Stimulated activated naive B cell treated with anti-CD40 and anti-IgM and Interleukin-4, amounts not matched to agents 10 μg/mL and 1 μg/mL and 100 μg/mL, for 72 hours (primary cell): ENCODE data around the gene SPATA45.
"Not testable (repeated sequence)": the region's sequence is repeated elsewhere in the genome, so short reads cannot be mapped to it uniquely, and the experiment has no call there.

Source experiments
- ATAC-seq, 2 donors: fragments of 150-1000 bp; cut with Tn5 transposase; replicated peaks; 2 replicates each; pipeline ENCODE4 v1.10.0; 2021; ENCODE audit warnings: moderate library complexity in 1 of 2
- DNase-seq: peaks from one replicate; pipeline ENCODE4 v3.0.0; 2021
- H3K27ac Mint-ChIP-seq: one replicate; pipeline ENCODE4 v1.8.0; 2022; ENCODE audit warnings: mild to moderate bottlenecking, mixed read lengths
- H3K27me3 Mint-ChIP-seq, 2 donors: one replicate each; pipeline ENCODE4 v1.8.0; 2022; ENCODE audit warnings: mixed read lengths in 2 of 2
- H3K36me3 Mint-ChIP-seq, 2 donors: one replicate each; pipeline ENCODE4 v1.8.0; 2022; ENCODE audit warnings: mixed read lengths in 2 of 2, mild to moderate bottlenecking in 1 of 2
- H3K4me1 Mint-ChIP-seq, 2 donors: one replicate each; pipeline ENCODE4 v1.8.0; 2022; ENCODE audit warnings: mixed read lengths in 2 of 2, mild to moderate bottlenecking in 1 of 2
- H3K4me3 Mint-ChIP-seq, 2 donors: one replicate each; pipeline ENCODE4 v1.8.0; 2022; ENCODE audit warnings: mild to moderate bottlenecking in 2 of 2, mixed read lengths in 2 of 2, moderate library complexity in 1 of 2
- H3K9me3 Mint-ChIP-seq, 2 donors: one replicate each; pipeline ENCODE4 v1.8.0; 2022; ENCODE audit warnings: mixed read lengths in 2 of 2, mild to moderate bottlenecking in 1 of 2

The SPATA45 gene

GRCh38 chr1:212847549-212847948 lies at the start of gene SPATA45:
Gene SPATA45 (minus strand): TSS chr1:212847649. CDS start chr1:212836149, 11,500 bp downstream.
- H3K36me3 Mint-ChIP-seq, result peaks cover 4 to 7% of the 10 kb centered on the region in 2 donors
- no peak within 1 kb of the TSS for H3K27ac Mint-ChIP-seq
- no peak for ATAC-seq
- H3K4me3 Mint-ChIP-seq, result no peak within 1 kb of the TSS
- no peaks in the 10 kb centered on the region for H3K27me3 Mint-ChIP-seq
- H3K9me3 Mint-ChIP-seq, result no peaks in the 10 kb centered on the region
- DNase-seq, result no peak
- peaks cover 0 to 1% of the 10 kb centered on the region in 2 donors for H3K4me1 Mint-ChIP-seq

- Mint-ChIP-seq H3K9me3 (no peaks in the 10 kb centered on the region), H3K27ac (no peak overlapping the region), H3K4me3 (no peak overlapping the region), H3K27me3 (no peaks in the 10 kb centered on the region), H3K4me1 (no peaks in the 10 kb centered on the region), H3K36me3 (peaks cover 51 to 62% of the 10 kb centered on the region in 2 donors)
- ATAC-seq, result no peak
- DNase-seq, result no peak
Measured at GRCh38 chr1:212892108-212892507, 44.7 kb upstream of the SPATA45 start.

- peaks cover 27 to 39% of the 10 kb centered on the region in 2 donors for H3K36me3 Mint-ChIP-seq
Measured at GRCh38 chr1:212884592-212884991, 37.1 kb upstream of the SPATA45 start.

GRCh38 chr1:212879947-212880690 lies 32.7 kb upstream of the SPATA45 start:
- ATAC-seq (no peak), DNase-seq (no peak)
- H3K36me3 Mint-ChIP-seq, result peaks cover 26 to 38% of the 10 kb centered on the region in 2 donors
- H3K4me3 Mint-ChIP-seq, result no peak overlapping the region
- H3K9me3 Mint-ChIP-seq, result no peaks in the 10 kb centered on the region
- H3K4me1 Mint-ChIP-seq, result peaks cover 2 to 6% of the 10 kb centered on the region in 2 donors
- H3K27me3 Mint-ChIP-seq, result no peaks in the 10 kb centered on the region
- no peak overlapping the region for H3K27ac Mint-ChIP-seq

More at GRCh38 chr1:212884592-212884991, 37.1 kb upstream of the SPATA45 start:
- Mint-ChIP-seq H3K9me3 (no peaks in the 10 kb centered on the region), H3K27ac (no peak overlapping the region), H3K4me1 (no peaks in the 10 kb centered on the region), H3K27me3 (no peaks in the 10 kb centered on the region), H3K4me3 (no peak overlapping the region)
- DNase-seq (no peak), ATAC-seq (no peak)

GRCh38 chr1:212878418-212878817 lies 31.0 kb upstream of the SPATA45 start:
- no peak for DNase-seq
- Mint-ChIP-seq H3K27ac (no peak overlapping the region), H3K27me3 (no peaks in the 10 kb centered on the region), H3K4me1 (peaks cover 2 to 11% of the 10 kb centered on the region in 2 donors), H3K9me3 (no peaks in the 10 kb centered on the region), H3K4me3 (no peak overlapping the region), H3K36me3 (peaks cover 28 to 39% of the 10 kb centered on the region in 2 donors)
- no peak for ATAC-seq

- Mint-ChIP-seq H3K27ac (no peak overlapping the region), H3K9me3 (no peaks in the 10 kb centered on the region), H3K4me1 (peaks cover 2 to 12% of the 10 kb centered on the region in 2 donors), H3K27me3 (no peaks in the 10 kb centered on the region), H3K36me3 (peaks cover 34 to 42% of the 10 kb centered on the region in 2 donors), H3K4me3 (no peak overlapping the region)
- DNase-seq, result no peak
- ATAC-seq, result peak in 1 of 2 donors; percentile 23
Measured at GRCh38 chr1:212873518-212873917, 26.1 kb upstream of the SPATA45 start.

- Mint-ChIP-seq H3K27me3 (no peaks in the 10 kb centered on the region), H3K36me3 (peaks cover 26 to 38% of the 10 kb centered on the region in 2 donors), H3K9me3 (no peaks in the 10 kb centered on the region), H3K4me1 (peaks cover 2 to 12% of the 10 kb centered on the region in 2 donors), H3K4me3 (no peak overlapping the region), H3K27ac (no peak overlapping the region)
- DNase-seq (no peak), ATAC-seq (no peak)
Measured at GRCh38 chr1:212871976-212872375, 24.5 kb upstream of the SPATA45 start.

- Mint-ChIP-seq H3K9me3 (no peaks in the 10 kb centered on the region), H3K27ac (no peak overlapping the region), H3K36me3 (peaks cover 27 to 30% of the 10 kb centered on the region in 2 donors), H3K4me1 (peaks cover 7 to 20% of the 10 kb centered on the region in 2 donors), H3K27me3 (no peaks in the 10 kb centered on the region), H3K4me3 (no peak overlapping the region)
- no peak for DNase-seq
- ATAC-seq, result no peak
Measured at GRCh38 chr1:212867192-212867591, 19.7 kb upstream of the SPATA45 start.

GRCh38 chr1:212864201-212864600 lies 16.8 kb upstream of the SPATA45 start:
- DNase-seq (no peak), ATAC-seq (no peak)
- no peak overlapping the region for H3K4me3 Mint-ChIP-seq
- peaks cover 7 to 20% of the 10 kb centered on the region in 2 donors for H3K4me1 Mint-ChIP-seq
- peaks cover 20 to 21% of the 10 kb centered on the region in 2 donors for H3K36me3 Mint-ChIP-seq
- peak overlapping the region; percentile 52 for H3K27ac Mint-ChIP-seq
- H3K9me3 Mint-ChIP-seq, result no peaks in the 10 kb centered on the region
- H3K27me3 Mint-ChIP-seq, result no peaks in the 10 kb centered on the region

- ATAC-seq, H3K27me3 Mint-ChIP-seq, H3K27ac Mint-ChIP-seq, H3K4me3 Mint-ChIP-seq, DNase-seq, H3K9me3 Mint-ChIP-seq: not testable (repeated sequence)
- Mint-ChIP-seq H3K4me1 (peaks cover 12 to 20% of the 10 kb centered on the region in 2 donors), H3K36me3 (peaks cover 22 to 26% of the 10 kb centered on the region in 2 donors)
Measured at GRCh38 chr1:212863345-212863744, 15.9 kb upstream of the SPATA45 start.

- no peak overlapping the region for H3K4me3 Mint-ChIP-seq
- H3K9me3 Mint-ChIP-seq, result no peaks in the 10 kb centered on the region
- no peaks in the 10 kb centered on the region for H3K27me3 Mint-ChIP-seq
- H3K4me1 Mint-ChIP-seq, result peaks cover 12 to 21% of the 10 kb centered on the region in 2 donors
- ATAC-seq (no peak), DNase-seq (no peak)
- H3K27ac Mint-ChIP-seq, result no peak overlapping the region
- H3K36me3 Mint-ChIP-seq, result peaks cover 24 to 32% of the 10 kb centered on the region in 2 donors
Measured at GRCh38 chr1:212862111-212862690, 14.8 kb upstream of the SPATA45 start.

- ATAC-seq (no peak), DNase-seq (no peak)
- Mint-ChIP-seq H3K4me3 (no peak overlapping the region), H3K9me3 (no peaks in the 10 kb centered on the region), H3K27me3 (no peaks in the 10 kb centered on the region), H3K36me3 (peaks cover 19 to 25% of the 10 kb centered on the region in 2 donors), H3K27ac (no peak overlapping the region), H3K4me1 (peaks cover 12 to 24% of the 10 kb centered on the region in 2 donors)
Measured at GRCh38 chr1:212860713-212861581, 13.5 kb upstream of the SPATA45 start.

- Mint-ChIP-seq H3K9me3 (no peaks in the 10 kb centered on the region), H3K27ac (peak overlapping the region; percentile 97), H3K4me1 (peaks cover 12 to 18% of the 10 kb centered on the region in 2 donors), H3K36me3 (peaks cover 19 to 34% of the 10 kb centered on the region in 2 donors), H3K27me3 (no peaks in the 10 kb centered on the region), H3K4me3 (no peak overlapping the region)
- DNase-seq (peak; percentile 13), ATAC-seq (peak; percentile 38 to 47)
Measured at GRCh38 chr1:212858461-212859265, 11.2 kb upstream of the SPATA45 start.
